A549 (cell line): ENCODE measurements around the gene FREM1. TPM values are rescaled to one million over a fixed set of nuclear protein-coding genes. Genes with fewer than 3 reads are reported as not detected.

Experiments
- ATAC-seq, 2 experiments: fragments of 200-7000 bp in 1 of 2; fragments of >200 bp in 1 of 2; cut with Nextera tagmentation in 1 of 2; cut with Tn5 transposase in 1 of 2; 3 replicates each; pipeline versions ENCODE4 v1.8.0 to v1.9.1; 2018 to 2020; ENCODE audit warnings: mild to moderate bottlenecking in 1 of 2, moderate library complexity in 1 of 2
- CTCF ChIA-PET: fragments of 300-600 bp; sonication (Branson Sonifier 250); formaldehyde crosslinking; extraction: SDS; loops from one replicate; lab custom pipeline; 2021; ENCODE audit warnings: antibody characterized with exemption, inconsistent platforms; lab: Yijun Ruan, JAX
- POLR2A ChIA-PET: fragments of 350-600 bp; formaldehyde crosslinking; extraction: SDS; loops from one replicate; lab custom pipeline; 2021; ENCODE audit warnings: antibody characterized with exemption, inconsistent platforms; lab: Yijun Ruan, JAX
- DNase-seq, 2 experiments: peaks; one replicate each; pipeline versions ENCODE4 v3.0.0 to v3.0.0-alpha.2; 2011 to 2016; ENCODE audit warnings: low read depth in 1 of 2, low spot score in 1 of 2
- FAIRE-seq: peaks from 2 replicates; lab custom pipeline; 2011; peaks lifted over from hg19 to GRCh38; lab: Jason Lieb, UNC
- H3K27ac ChIP-seq, 2 experiments: fragments of >200 bp; sonication (Bioruptor Twin); formaldehyde crosslinking; 3 replicates each; pipeline ENCODE4 v1.5.1; 2016 to 2017
- H3K4me1 ChIP-seq: fragments of >200 bp; sonication (Bioruptor Twin); formaldehyde crosslinking; 3 replicates; pipeline ENCODE4 v1.6.1; 2016
- H3K4me2 ChIP-seq: fragments of >200 bp; sonication (Bioruptor Twin); formaldehyde crosslinking; 3 replicates; pipeline ENCODE4 v1.6.1; 2016
- H3K4me3 ChIP-seq: fragments of >200 bp; sonication (Bioruptor Twin); formaldehyde crosslinking; 3 replicates; pipeline ENCODE4 v1.5.1; 2016
- H3K9me3 ChIP-seq: fragments of >200 bp; sonication (Bioruptor Twin); formaldehyde crosslinking; 3 replicates; pipeline ENCODE4 v1.6.1; 2016
- BCL3 ChIP-seq: fragments of >200 bp; sonication (Bioruptor Twin); formaldehyde crosslinking; IDR thresholded peaks from 3 replicates; pipeline ENCODE4 v1.6.1; 2016
- BHLHE40 ChIP-seq: IDR thresholded peaks from 2 replicates; pipeline ENCODE4 v1.6.1; 2012; ENCODE audit warnings: low read depth, low read length, inconsistent platforms
- CEBPB ChIP-seq, 2 experiments: fragments of >200 bp in 1 of 2; sonication (Bioruptor Twin) in 1 of 2; formaldehyde crosslinking in 1 of 2; IDR thresholded peaks; 2 replicates each; pipeline ENCODE4 v1.6.1; 2012 to 2016
- CHD2 ChIP-seq: fragments of 150-350 bp; IDR thresholded peaks from 2 replicates; pipeline ENCODE4 v1.6.1; 2014; ENCODE audit warnings: low read length; ENCODE audit not compliant: partially characterized antibody
- CTCF ChIP-seq: fragments of >200 bp; sonication (Bioruptor Twin); formaldehyde crosslinking; IDR thresholded peaks from 3 replicates; pipeline ENCODE4 v1.5.1; 2016
- E2F6 ChIP-seq: IDR thresholded peaks from 2 replicates; pipeline ENCODE4 v1.6.1; 2012; ENCODE audit warnings: low read depth, borderline replicate concordance
- EHMT2 ChIP-seq: fragments of 200-600 bp; sonication (generic); IDR thresholded peaks from 2 replicates; pipeline ENCODE4 v1.6.1; 2016; ENCODE audit warnings: antibody characterized with exemption, low read depth, mild to moderate bottlenecking, moderate library complexity
- ELK1 ChIP-seq: fragments of 150-350 bp; IDR thresholded peaks from 2 replicates; pipeline ENCODE4 v1.6.1; 2014; ENCODE audit warnings: low read depth, mild to moderate bottlenecking, low read length
- EP300 ChIP-seq, 2 experiments: fragments of >200 bp; sonication (Bioruptor Twin); formaldehyde crosslinking; IDR thresholded peaks; 2 replicates in 1 of 2; 3 replicates in 1 of 2; pipeline ENCODE4 v1.6.1; 2016 to 2017
- ESRRA ChIP-seq: fragments of 150-350 bp; IDR thresholded peaks from 2 replicates; pipeline ENCODE4 v1.6.1; 2014; ENCODE audit warnings: mild to moderate bottlenecking, low read length, borderline replicate concordance
- FOSB ChIP-seq: fragments of 250-450 bp; sonication (Bioruptor Pico); IDR thresholded peaks from 2 replicates; pipeline ENCODE4 v1.5.0; 2020; ENCODE audit warnings: mild to moderate bottlenecking, moderate library complexity
- FOXS1 ChIP-seq: fragments of 250-450 bp; sonication (Bioruptor Pico); IDR thresholded peaks from 2 replicates; pipeline ENCODE4 v1.5.0; 2020; ENCODE audit warnings: mild to moderate bottlenecking, moderate library complexity
- HDAC2 ChIP-seq: fragments of 200-600 bp; sonication (generic); IDR thresholded peaks from 2 replicates; pipeline ENCODE4 v1.6.1; 2016
- HOXA7 ChIP-seq: fragments of 250-450 bp; sonication (Bioruptor Pico); IDR thresholded peaks from 2 replicates; pipeline ENCODE4 v1.5.0; 2020; ENCODE audit warnings: mild to moderate bottlenecking, moderate library complexity
- HOXB13 ChIP-seq: fragments of 250-450 bp; sonication (Bioruptor Pico); IDR thresholded peaks from 2 replicates; pipeline ENCODE4 v1.5.0; 2020; ENCODE audit warnings: low read depth, mild to moderate bottlenecking, moderate library complexity
- JUN ChIP-seq, 2 experiments: fragments of >200 bp; sonication (Bioruptor Twin); formaldehyde crosslinking; IDR thresholded peaks; 2 replicates in 1 of 2; 3 replicates in 1 of 2; pipeline ENCODE4 v1.6.1; 2016 to 2017
- KDM1A ChIP-seq: fragments of 200-600 bp; sonication (generic); IDR thresholded peaks from 2 replicates; pipeline ENCODE4 v1.6.1; 2016; ENCODE audit warnings: low read depth, mild to moderate bottlenecking
- KDM5A ChIP-seq: fragments of 200-600 bp; sonication (generic); IDR thresholded peaks from 2 replicates; pipeline ENCODE4 v1.6.1; 2016; ENCODE audit warnings: antibody characterized with exemption, mild to moderate bottlenecking
- MYC ChIP-seq: IDR thresholded peaks from 2 replicates; pipeline ENCODE4 v1.6.1; 2012; ENCODE audit warnings: mild to moderate bottlenecking, inconsistent platforms, low read length, improper control_type of control experiment, borderline replicate concordance
- NFE2L2 ChIP-seq: fragments of 150-350 bp; conservative IDR thresholded peaks from 2 replicates; pipeline ENCODE4 v1.6.1; 2014; ENCODE audit warnings: low read length
- NR3C1 ChIP-seq: fragments of >200 bp; sonication (Bioruptor Twin); formaldehyde crosslinking; IDR thresholded peaks from 3 replicates; pipeline ENCODE4 v1.6.1; 2017
- PBX3 ChIP-seq: IDR thresholded peaks from 2 replicates; pipeline ENCODE4 v1.6.1; 2012
- POLR2A ChIP-seq: IDR thresholded peaks from 2 replicates; pipeline ENCODE4 v1.6.1; 2012; ENCODE audit warnings: mild to moderate bottlenecking, low read length
- POLR2AphosphoS2 ChIP-seq: conservative IDR thresholded peaks from 2 replicates; pipeline ENCODE4 v1.6.1; 2012; ENCODE audit warnings: low read length, improper control_type of control experiment, inconsistent platforms
- RARB ChIP-seq: fragments of 250-450 bp; sonication (Bioruptor Pico); IDR thresholded peaks from 2 replicates; pipeline ENCODE4 v1.8.0; 2021; ENCODE audit warnings: mild to moderate bottlenecking, moderate library complexity
- TP53 ChIP-seq: fragments of 250-450 bp; sonication (Bioruptor Pico); IDR thresholded peaks from 2 replicates; pipeline ENCODE4 v1.5.0; 2021; ENCODE audit warnings: mild to moderate bottlenecking, moderate library complexity
- USF2 ChIP-seq: fragments of 450-650 bp; IDR thresholded peaks from 2 replicates; pipeline ENCODE4 v1.6.1; 2014; ENCODE audit warnings: antibody characterized with exemption
- ZC3H11A ChIP-seq: fragments of 450-650 bp; IDR thresholded peaks from 2 replicates; pipeline ENCODE4 v1.6.1; 2014; ENCODE audit warnings: antibody characterized with exemption, mild to moderate bottlenecking
- WGBS: methylation state at CpG from one replicate; pipeline ENCODE4 v1.1.6; 2017; ENCODE audit errors: missing lambda C conversion rate; 5-methylcytosine and 5-hydroxymethylcytosine counted together
- polyA plus RNA-seq, 4 experiments: library from polyadenylated mRNA; depleted of rRNA in 3 of 4; stranded (reverse); fragments of >200 nt; fragmentation: RNase III in 1 of 4; extraction: RNeasy Plus Mini Kit Qiagen cat#74134 plus additional on column Dnase treatment in 1 of 4; gene quantifications; 2 replicates in 3 of 4; 3 replicates in 1 of 4; pipeline ENCODE4 v1.2.3, GENCODE V29; 2011 to 2017

The FREM1 gene
- polyA plus RNA-seq, 2 of the 4 experiments (the other 2 are of a cell fraction), result not detected

GRCh38 chr9:14911046-14911445 lies 818 bp upstream of the FREM1 start:
- no peak for DNase-seq
- no peak overlapping the region for H3K4me2 ChIP-seq
- ChIA-PET POLR2A (no interaction called here), CTCF (no interaction called here)
- no peak for TF ChIP-seq TP53 (CRISPR knock-in tag)
- no peak for TF ChIP-seq BCL3
- no peak for TF ChIP-seq E2F6
- no peak for TF ChIP-seq NFE2L2
- TF ChIP-seq CEBPB (IDR thresholded peaks at IDR 0.05), result no peak
- no peak for TF ChIP-seq KDM5A
- no peak for TF ChIP-seq JUN (IDR thresholded peaks at IDR 0.05)
- TF ChIP-seq MYC, result no peak
- TF ChIP-seq KDM1A, result no peak
- no peak for TF ChIP-seq BHLHE40
- no peak for TF ChIP-seq POLR2A
- no peak for TF ChIP-seq FOXS1 (CRISPR knock-in tag)
- TF ChIP-seq HOXB13 (CRISPR knock-in tag), result no peak
- no peak for TF ChIP-seq USF2
- no peak for TF ChIP-seq ZC3H11A
- no peak for TF ChIP-seq HOXA7
- TF ChIP-seq POLR2AphosphoS2, result no peak
- FAIRE-seq, result no peak
- ATAC-seq, result no peak
- H3K4me3 ChIP-seq, result no peak overlapping the region
- no peaks in the 10 kb centered on the region for H3K9me3 ChIP-seq
- H3K27ac ChIP-seq, result no peak overlapping the region
- WGBS, result 89% methylated on average over 2 of the region's 2 CpGs
- H3K4me1 ChIP-seq, result no peaks in the 10 kb centered on the region

GRCh38 chr9:14909601-14909960 lies 647 bp downstream of the FREM1 start:
- Histone ChIP-seq H3K9me3 (no peaks in the 10 kb centered on the region), H3K27ac (no peak overlapping the region), H3K4me3 (no peak overlapping the region), H3K4me1 (no peaks in the 10 kb centered on the region), H3K4me2 (no peak overlapping the region)
- no peak for TF ChIP-seq CEBPB (IDR thresholded peaks at IDR 0.05)
- TF ChIP-seq KDM1A, result no peak
- TF ChIP-seq EP300 (IDR thresholded peaks at IDR 0.05), result no peak
- TF ChIP-seq HDAC2, result no peak
- TF ChIP-seq ESRRA, result no peak
- no peak for TF ChIP-seq RARB
- no peak for TF ChIP-seq FOSB (CRISPR knock-in tag)
- no peak for TF ChIP-seq PBX3
- POLR2A ChIA-PET, result no interaction called here
- WGBS, result 47% methylated on average over 2 of the region's 2 CpGs
- ATAC-seq, result no peak
- DNase-seq, result no peak
- FAIRE-seq, result no peak
- CTCF ChIA-PET, result interaction anchor here (0.6 kb wide), 1 partner anchor 135 kb away, joined by 3 read pairs; no protein-coding TSS in a partner anchor

GRCh38 chr9:14909181-14909580 lies 1.0 kb downstream of the FREM1 start:
- no peaks in the 10 kb centered on the region for H3K4me1 ChIP-seq
- ChIA-PET POLR2A (no interaction called here), CTCF (no interaction called here)
- no peak for FAIRE-seq
- no peak overlapping the region for H3K27ac ChIP-seq
- no peak for ATAC-seq
- no peaks in the 10 kb centered on the region for H3K9me3 ChIP-seq
- no peak overlapping the region for H3K4me2 ChIP-seq
- H3K4me3 ChIP-seq, result no peak overlapping the region
- DNase-seq, result no peak
- TF ChIP-seq CEBPB (IDR thresholded peaks at IDR 0.05), result no peak
- no peak for TF ChIP-seq ZC3H11A
- no peak for TF ChIP-seq CHD2
- no peak for TF ChIP-seq CTCF
- TF ChIP-seq EHMT2, result no peak
- TF ChIP-seq USF2, result no peak
- TF ChIP-seq ELK1, result no peak
- TF ChIP-seq TP53 (CRISPR knock-in tag), result no peak
- TF ChIP-seq NR3C1, result no peak
- TF ChIP-seq POLR2AphosphoS2, result no peak
